Skeletal muscle satellite cell (primary cell): ENCODE measurements around the gene LPP.
A peak's percentile ranks its signal among the peaks of the same experiment; 100 is the strongest.

Experiments used
- H3K27me3 ChIP-seq: 2 replicates; pipeline ENCODE4 v1.7.0; 2013; ENCODE audit warnings: low read length; ENCODE audit not compliant: control insufficient read depth, insufficient read depth
- H3K36me3 ChIP-seq: 2 replicates; pipeline ENCODE4 v1.7.0; 2013; ENCODE audit warnings: mild to moderate bottlenecking, control low read depth, low read length; ENCODE audit not compliant: insufficient read depth
- H3K4me1 ChIP-seq: 2 replicates; pipeline ENCODE4 v1.7.0; 2013; ENCODE audit warnings: low read length; ENCODE audit not compliant: control insufficient read depth, insufficient read depth
- H3K4me2 ChIP-seq: 2 replicates; pipeline ENCODE4 v1.7.0; 2013; ENCODE audit warnings: mild to moderate bottlenecking, low read length
- H3K4me3 ChIP-seq: 2 replicates; pipeline ENCODE4 v1.7.0; 2013; ENCODE audit warnings: low read length
- H3K9ac ChIP-seq: 2 replicates; pipeline ENCODE4 v1.7.0; 2013; ENCODE audit warnings: mild to moderate bottlenecking, low read depth, low read length, moderate library complexity
- H3K9me3 ChIP-seq: replicated peaks from 2 replicates; pipeline ENCODE4 v1.7.0; 2013; ENCODE audit warnings: mild to moderate bottlenecking, control low read depth, low read length

Gene LPP

DNA sequence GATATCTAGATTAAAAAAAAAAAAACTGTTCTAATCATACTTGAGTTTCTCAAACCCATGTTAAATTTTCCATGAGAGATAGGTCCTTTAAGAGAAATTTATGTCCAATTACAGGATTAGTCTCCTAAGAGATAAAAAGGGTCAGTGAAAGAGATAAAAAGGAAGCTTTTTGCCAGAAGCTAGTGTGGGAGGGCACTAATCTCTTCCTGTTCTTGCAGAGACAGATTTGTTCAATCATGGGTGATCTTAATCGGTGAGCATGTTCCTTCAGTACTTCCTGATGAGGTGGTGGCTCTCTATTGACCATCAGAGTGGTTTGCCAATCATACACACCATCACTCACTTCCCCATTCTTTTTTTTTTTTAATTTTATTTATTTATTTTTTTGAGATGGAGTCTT lies 16.9 kb upstream of the LPP start:
- H3K36me3 ChIP-seq, result no peaks in the 10 kb centered on the region
- no peaks in the 10 kb centered on the region for H3K9me3 ChIP-seq
- H3K4me3 ChIP-seq, result no peak overlapping the region
- H3K4me1 ChIP-seq, result peaks cover 15% of the 10 kb centered on the region
- H3K27me3 ChIP-seq, result no peaks in the 10 kb centered on the region
- H3K4me2 ChIP-seq, result no peak overlapping the region
- H3K9ac ChIP-seq, result no peak overlapping the region

DNA sequence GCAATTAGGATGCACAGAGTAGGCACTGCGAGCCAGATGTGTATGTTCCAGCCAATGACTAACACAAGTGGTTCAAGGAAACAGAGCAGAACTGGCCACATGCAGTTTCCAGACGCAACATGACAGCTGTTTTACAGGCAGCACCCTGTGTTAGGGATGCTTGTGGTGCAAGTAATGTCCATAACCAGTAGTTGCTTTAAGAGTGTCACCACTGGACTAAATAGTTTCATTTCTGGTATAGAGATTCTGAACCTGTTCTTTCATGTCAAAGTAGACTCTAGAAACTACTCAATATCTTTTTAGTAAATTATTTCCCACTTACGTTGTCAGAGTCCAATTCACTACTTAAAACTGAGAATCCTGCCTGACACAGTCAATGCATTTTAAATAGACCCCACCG lies 14.5 kb upstream of the LPP start:
- no peaks in the 10 kb centered on the region for H3K4me1 ChIP-seq
- H3K4me2 ChIP-seq, result no peak overlapping the region
- H3K36me3 ChIP-seq, result no peaks in the 10 kb centered on the region
- H3K27me3 ChIP-seq, result no peaks in the 10 kb centered on the region
- H3K9me3 ChIP-seq, result no peaks in the 10 kb centered on the region
- no peak overlapping the region for H3K9ac ChIP-seq
- no peak overlapping the region for H3K4me3 ChIP-seq

DNA sequence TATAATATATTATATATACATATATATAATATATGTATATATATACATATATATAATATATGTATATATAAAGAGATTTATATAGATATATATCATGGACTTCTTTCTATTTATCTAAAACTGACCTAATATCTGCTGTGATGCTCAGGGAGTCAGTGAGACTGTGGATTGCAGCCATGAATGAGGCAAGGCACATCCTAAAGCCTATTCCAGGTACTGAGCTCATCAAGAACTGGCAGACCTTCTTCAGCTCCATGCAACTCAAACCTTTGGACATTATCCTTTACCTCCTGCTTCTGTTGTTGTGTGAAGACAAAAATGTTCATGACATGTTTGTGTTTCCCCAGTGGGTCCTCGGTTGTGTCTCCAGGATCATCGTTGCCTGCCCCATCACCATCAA lies 7.7 kb upstream of the LPP start:
- no peak overlapping the region for H3K4me3 ChIP-seq
- H3K4me1 ChIP-seq, result peaks cover 8% of the 10 kb centered on the region
- no peaks in the 10 kb centered on the region for H3K9me3 ChIP-seq
- no peak overlapping the region for H3K9ac ChIP-seq
- H3K36me3 ChIP-seq, result no peaks in the 10 kb centered on the region
- no peak overlapping the region for H3K4me2 ChIP-seq
- no peaks in the 10 kb centered on the region for H3K27me3 ChIP-seq

DNA sequence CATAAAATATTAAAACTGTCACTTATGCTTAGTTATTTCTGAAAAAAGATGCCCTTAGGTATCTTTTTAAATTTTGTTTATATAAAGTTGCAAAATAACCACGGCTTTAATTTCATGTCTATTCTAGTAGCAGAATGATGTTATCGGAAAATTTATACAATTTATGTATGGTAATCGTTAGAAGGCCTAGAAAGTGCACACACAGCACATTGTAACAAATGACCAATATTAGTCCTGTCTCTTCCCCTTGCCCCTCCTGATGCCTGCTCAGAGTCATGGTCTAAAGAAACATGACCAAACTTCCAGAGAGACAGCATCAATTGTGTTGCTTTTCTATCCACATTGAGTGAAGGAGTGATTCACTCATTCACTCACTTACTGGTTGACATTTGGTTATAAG lies 6.2 kb upstream of the LPP start:
- Histone ChIP-seq H3K9ac (no peak overlapping the region), H3K4me2 (no peak overlapping the region), H3K9me3 (no peaks in the 10 kb centered on the region), H3K36me3 (no peaks in the 10 kb centered on the region), H3K4me3 (no peak overlapping the region), H3K4me1 (peaks cover 18% of the 10 kb centered on the region), H3K27me3 (no peaks in the 10 kb centered on the region)

DNA sequence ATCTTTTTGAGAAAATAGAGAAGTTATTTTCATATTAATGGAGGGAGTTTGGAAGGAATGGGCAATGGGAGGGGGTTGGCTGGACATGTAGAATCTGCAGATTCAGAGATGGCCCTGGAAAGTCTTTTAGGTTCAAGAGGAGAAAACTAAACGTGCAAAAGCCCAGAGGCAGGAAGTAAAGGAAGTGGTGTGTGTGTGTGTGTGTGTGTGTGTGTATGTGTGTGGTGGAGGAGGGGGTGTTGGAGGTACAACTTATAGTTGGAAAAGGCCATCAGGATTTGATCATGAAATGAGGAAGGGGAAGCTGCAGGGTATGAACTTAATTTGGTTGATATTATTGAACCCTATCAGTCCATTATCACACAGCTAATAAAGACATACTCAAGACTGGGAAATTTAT lies 5.6 kb upstream of the LPP start:
- Histone ChIP-seq H3K4me3 (no peak overlapping the region), H3K36me3 (no peaks in the 10 kb centered on the region), H3K9ac (no peak overlapping the region), H3K27me3 (no peaks in the 10 kb centered on the region), H3K9me3 (no peaks in the 10 kb centered on the region), H3K4me2 (no peak overlapping the region), H3K4me1 (peaks cover 24% of the 10 kb centered on the region)

DNA sequence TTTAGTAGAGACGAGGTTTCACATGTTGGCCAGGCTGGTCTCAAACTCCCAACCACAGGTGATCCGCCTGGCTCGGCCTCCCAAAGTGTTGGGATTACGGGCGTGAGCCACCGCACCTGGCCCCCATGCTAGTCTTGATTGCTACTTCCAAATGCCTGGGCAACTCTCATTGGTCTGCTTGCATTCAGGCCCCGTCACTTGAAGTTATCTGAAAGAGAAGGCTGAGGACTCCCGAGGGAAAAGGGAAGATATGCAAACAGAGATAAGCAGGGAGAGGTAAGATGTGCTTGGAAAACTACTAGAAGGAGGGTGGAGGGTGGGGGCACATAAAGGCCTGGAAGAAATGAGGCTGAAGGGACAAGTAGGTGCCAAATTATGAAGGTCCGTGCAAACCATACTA lies 4.4 kb upstream of the LPP start:
- Histone ChIP-seq H3K36me3 (no peaks in the 10 kb centered on the region), H3K4me1 (peaks cover 24% of the 10 kb centered on the region)

DNA sequence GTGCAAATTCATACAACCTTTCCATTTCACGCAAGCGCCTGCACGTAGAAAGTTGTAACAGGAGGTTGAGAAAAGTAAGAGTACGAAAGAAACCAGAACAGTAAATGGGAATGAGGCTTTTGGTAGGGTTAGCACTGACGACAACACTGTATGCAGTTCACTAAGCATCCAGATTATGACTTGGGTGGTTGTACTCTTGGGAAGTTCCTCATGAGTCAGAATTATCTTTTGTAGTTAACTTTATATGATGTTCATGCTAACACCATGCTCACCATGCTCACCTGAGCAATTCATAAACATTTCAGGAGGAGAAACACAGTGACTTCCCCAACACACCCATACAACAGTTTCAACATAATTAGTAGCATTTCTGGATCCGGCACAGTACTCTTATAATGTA lies 3.0 kb upstream of the LPP start:
- Histone ChIP-seq H3K9me3 (no peaks in the 10 kb centered on the region), H3K27me3 (no peaks in the 10 kb centered on the region), H3K4me1 (peaks cover 35% of the 10 kb centered on the region), H3K4me3 (no peak overlapping the region), H3K36me3 (no peaks in the 10 kb centered on the region), H3K4me2 (no peak overlapping the region), H3K9ac (no peak overlapping the region)

More for the DNA sequence above, 4.4 kb upstream of the LPP start:
- Histone ChIP-seq H3K4me2 (no peak overlapping the region), H3K27me3 (no peaks in the 10 kb centered on the region), H3K9ac (no peak overlapping the region), H3K9me3 (no peaks in the 10 kb centered on the region), H3K4me3 (no peak overlapping the region)

DNA sequence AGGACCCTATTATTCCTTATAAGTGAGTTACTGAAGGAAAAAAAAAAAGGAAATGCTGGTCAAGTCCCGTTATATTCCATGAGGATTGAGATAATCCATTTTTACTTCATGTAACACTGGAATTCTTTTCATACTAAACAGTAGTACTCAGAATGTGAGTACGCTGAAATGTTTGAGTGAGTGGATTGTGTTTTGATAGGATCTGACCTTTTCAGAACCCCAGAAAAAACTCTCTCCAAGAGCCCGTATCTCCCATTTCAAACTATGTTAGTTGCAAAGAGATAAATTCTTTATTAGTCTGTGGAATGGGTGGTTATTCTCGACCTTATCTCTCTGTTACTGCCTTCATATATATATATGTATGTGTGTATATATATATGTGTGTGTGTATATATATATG lies 2.5 kb upstream of the LPP start:
- H3K27me3 ChIP-seq, result no peaks in the 10 kb centered on the region
- no peaks in the 10 kb centered on the region for H3K9me3 ChIP-seq
- no peak overlapping the region for H3K4me2 ChIP-seq
- H3K9ac ChIP-seq, result no peak overlapping the region
- peaks cover 38% of the 10 kb centered on the region for H3K4me1 ChIP-seq
- no peaks in the 10 kb centered on the region for H3K36me3 ChIP-seq
- H3K4me3 ChIP-seq, result no peak overlapping the region

DNA sequence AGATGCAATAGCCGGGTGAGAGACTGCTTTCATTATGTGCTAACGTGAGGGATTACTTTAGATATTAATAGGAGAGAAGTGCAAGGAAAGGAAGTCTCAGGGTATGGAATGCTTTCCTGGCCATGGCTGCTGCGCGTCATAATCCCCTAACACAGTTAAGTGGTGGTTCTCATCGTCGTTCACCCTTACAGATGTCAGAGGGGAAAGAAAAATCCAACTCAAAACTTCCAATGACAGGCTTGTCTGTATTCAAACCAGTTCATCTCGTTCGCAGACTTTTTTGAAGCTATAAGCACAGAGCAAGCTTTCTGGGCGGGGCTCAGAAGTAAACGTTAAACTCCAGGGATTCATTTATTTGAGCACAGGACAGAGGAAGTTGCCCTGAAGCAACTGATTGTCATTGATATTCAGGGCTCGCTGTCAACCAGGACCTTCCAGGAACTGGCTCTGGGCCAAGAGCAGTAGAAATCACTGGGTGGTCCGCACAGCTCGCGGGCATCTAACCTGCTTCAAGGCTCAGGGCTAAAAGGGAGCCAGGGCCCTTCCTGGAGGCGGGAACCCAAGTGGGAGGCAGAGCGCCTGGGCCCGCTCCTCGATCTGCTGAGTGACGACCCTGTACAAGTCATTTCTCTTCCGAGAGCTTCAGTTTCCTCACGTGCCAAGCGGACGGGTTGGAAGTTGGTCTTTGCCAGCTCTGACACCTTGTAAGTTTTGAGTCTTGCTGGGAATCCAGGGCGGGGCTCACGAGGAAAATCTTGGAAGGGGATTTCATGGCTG lies 1.1 kb upstream of the LPP start:
- Histone ChIP-seq H3K4me1 (peaks cover 38% of the 10 kb centered on the region), H3K4me2 (peak overlapping the region; percentile 97), H3K27me3 (no peaks in the 10 kb centered on the region), H3K9me3 (no peaks in the 10 kb centered on the region), H3K9ac (peak overlapping the region; percentile 97), H3K36me3 (no peaks in the 10 kb centered on the region), H3K4me3 (peak overlapping the region; percentile 78)

DNA sequence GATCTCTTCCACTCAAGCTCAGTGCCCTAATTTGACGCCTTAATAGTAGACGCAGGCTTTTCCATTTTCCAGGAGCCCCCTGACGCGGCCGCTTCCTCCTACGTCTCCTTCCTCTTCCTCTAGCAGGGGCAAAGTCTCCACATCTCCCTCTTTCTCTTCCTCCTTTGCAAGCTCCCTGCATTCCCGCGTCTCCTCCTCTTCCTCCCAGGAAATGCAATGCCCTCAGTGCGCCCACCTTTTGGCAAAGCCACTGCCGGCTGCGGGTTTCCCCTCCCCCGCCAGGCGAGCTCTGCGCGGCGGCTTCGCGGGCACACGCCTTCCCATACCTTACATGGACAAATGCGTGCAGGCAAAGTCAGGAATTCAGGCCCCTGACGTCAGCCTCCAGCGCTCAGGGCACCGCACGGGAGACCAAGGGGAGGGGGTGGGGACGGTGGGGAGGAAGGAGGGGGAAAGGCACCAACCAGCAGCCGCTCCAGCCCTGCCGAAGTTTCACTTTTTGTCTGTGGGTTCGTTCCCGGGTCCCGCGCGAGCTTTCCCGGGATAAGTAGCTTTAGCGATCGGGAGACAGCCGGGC lies 432 bp upstream of the LPP start:
- Histone ChIP-seq H3K9ac (peak overlapping the region; percentile 97), H3K36me3 (no peaks in the 10 kb centered on the region), H3K4me2 (peak overlapping the region; percentile 97), H3K9me3 (no peaks in the 10 kb centered on the region), H3K27me3 (no peaks in the 10 kb centered on the region), H3K4me1 (peaks cover 38% of the 10 kb centered on the region), H3K4me3 (peak overlapping the region; percentile 78)

DNA sequence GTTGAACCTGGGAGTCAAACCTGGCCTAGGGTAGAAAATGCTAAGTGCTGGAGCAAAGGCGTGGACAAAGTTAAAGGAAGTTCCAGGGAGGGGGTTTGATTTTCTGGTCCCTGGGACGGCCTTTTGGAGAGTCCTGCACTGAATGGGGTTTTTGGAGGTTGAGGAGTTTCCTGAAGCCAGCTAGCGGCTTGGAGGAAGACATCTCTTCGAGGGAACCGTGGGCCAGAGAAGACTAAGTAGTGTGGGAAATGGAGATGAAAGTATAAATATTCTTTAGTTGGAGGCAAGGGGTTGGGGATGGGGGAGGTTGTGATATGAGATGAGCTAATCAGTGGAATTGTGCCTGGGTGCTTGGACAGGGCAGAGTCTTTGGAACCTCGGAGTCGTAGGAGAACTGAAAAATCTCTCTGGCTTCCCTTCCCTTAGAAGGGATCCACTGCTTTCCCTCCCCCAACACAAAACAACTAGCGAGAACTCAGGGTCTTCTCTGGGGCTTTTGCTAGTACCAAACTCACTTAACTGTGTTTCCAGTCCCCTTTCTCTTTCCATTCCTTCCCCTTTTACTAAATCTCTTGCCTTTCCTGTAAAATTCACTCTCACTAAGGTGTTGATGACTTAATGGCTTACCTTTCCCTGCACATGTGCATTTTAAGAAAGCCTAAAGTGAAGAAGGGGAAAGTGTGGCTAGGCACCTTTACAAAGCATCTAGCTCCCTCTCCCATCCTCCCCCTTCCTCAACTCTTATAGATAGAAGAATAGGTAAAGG lies 1.0 kb downstream of the LPP start:
- H3K27me3 ChIP-seq, result no peaks in the 10 kb centered on the region
- H3K4me3 ChIP-seq, result peak overlapping the region; percentile 78
- peak overlapping the region; percentile 90 for H3K4me2 ChIP-seq
- H3K9ac ChIP-seq, result peak overlapping the region; percentile 97
- no peaks in the 10 kb centered on the region for H3K9me3 ChIP-seq
- peaks cover 49% of the 10 kb centered on the region for H3K4me1 ChIP-seq
- no peaks in the 10 kb centered on the region for H3K36me3 ChIP-seq
